ENCODE data around the gene MYZAP. TPM values are rescaled to one million over a fixed set of nuclear protein-coding genes. Genes with fewer than 3 reads are reported as not detected.

Gene MYZAP
- polyA plus RNA-seq, 1 donor (not counting 4 experiments of a cell fraction or from before 2014, with no cell fraction given) = 1.8 TPM

GRCh38 chr15:57625703-57626448 lies 34.2 kb downstream of the MYZAP start:
- TF ChIP-seq CTCF (optimal IDR thresholded peaks at IDR 0.05 in 1 of 3, IDR thresholded peaks at IDR 0.05 in 1 of 3, conservative IDR thresholded peaks at IDR 0.05 in 1 of 3; ENCODE audit: extremely low read depth in 1 of 3, insufficient read depth in 2 of 3, low read length in 3 of 3) (no peak), EZH2 (IDR thresholded peaks at IDR 0.05; ENCODE audit: low read length) (no peak)
- H3K36me3 ChIP-seq (ENCODE audit: control insufficient read depth in 2 of 2, extremely low read depth in 1 of 2, insufficient read depth in 2 of 2, low read length in 2 of 2) = no peaks in the 10 kb centered on the region
- no peak overlapping the region for H3K4me3 ChIP-seq (ENCODE audit: control insufficient read depth in 2 of 3, extremely low read depth in 1 of 3, insufficient read depth in 2 of 3, low read depth in 1 of 3, low read length in 3 of 3)
- no peak overlapping the region for H3K27ac ChIP-seq (ENCODE audit: control insufficient read depth, insufficient read depth, low read length)
- H3K9ac ChIP-seq (ENCODE audit: control insufficient read depth, extremely low read depth, insufficient read depth, low read length) = no peak overlapping the region
- DNase-seq (ENCODE audit: low read depth, low spot score) (no peak), FAIRE-seq (no peak)
- H3K9me3 ChIP-seq (ENCODE audit: control insufficient read depth, low read depth, low read length) = no peaks in the 10 kb centered on the region
- no peaks in the 10 kb centered on the region for H3K27me3 ChIP-seq (ENCODE audit: control insufficient read depth, extremely low read depth, insufficient read depth, low read length)
- dilution Hi-C loops (cut with MboI; ENCODE audit: extremely low pct_ligation_motif_present, low sequenced_read_pairs) = no loop called here
- H2AFZ ChIP-seq (ENCODE audit: control insufficient read depth, low read length) = no peak overlapping the region
- no peak overlapping the region for H3K4me2 ChIP-seq (ENCODE audit: control insufficient read depth, extremely low read depth, insufficient read depth, low read depth, low read length)
- H3K4me1 ChIP-seq (ENCODE audit: control insufficient read depth, extremely low read depth, insufficient read depth, low read length) = no peaks in the 10 kb centered on the region
- no peaks in the 10 kb centered on the region for H4K20me1 ChIP-seq (ENCODE audit: control insufficient read depth, extremely low read depth, insufficient read depth, low read length)
- H3K79me2 ChIP-seq (ENCODE audit: control insufficient read depth, insufficient read depth, low read length) = no peaks in the 10 kb centered on the region
- no peaks in the 10 kb centered on the region for H3K9me1 ChIP-seq (ENCODE audit: control insufficient read depth, extremely low read depth, insufficient read depth, low read length)

- dilution Hi-C loops (cut with MboI; ENCODE audit: extremely low pct_ligation_motif_present, low sequenced_read_pairs) = no loop called here
- Histone ChIP-seq H3K9me3 (ENCODE audit: control insufficient read depth, low read depth, low read length) (no peaks in the 10 kb centered on the region), H4K20me1 (ENCODE audit: control insufficient read depth, extremely low read depth, insufficient read depth, low read length) (no peaks in the 10 kb centered on the region), H3K9ac (ENCODE audit: control insufficient read depth, extremely low read depth, insufficient read depth, low read length) (no peak overlapping the region), H3K9me1 (ENCODE audit: control insufficient read depth, extremely low read depth, insufficient read depth, low read length) (no peaks in the 10 kb centered on the region), H3K36me3 (ENCODE audit: control insufficient read depth in 2 of 2, extremely low read depth in 1 of 2, insufficient read depth in 2 of 2, low read length in 2 of 2) (no peaks in the 10 kb centered on the region), H3K4me3 (ENCODE audit: control insufficient read depth in 2 of 3, extremely low read depth in 1 of 3, insufficient read depth in 2 of 3, low read depth in 1 of 3, low read length in 3 of 3) (no peak overlapping the region), H3K4me1 (ENCODE audit: control insufficient read depth, extremely low read depth, insufficient read depth, low read length) (no peaks in the 10 kb centered on the region), H2AFZ (ENCODE audit: control insufficient read depth, low read length) (no peak overlapping the region), H3K79me2 (ENCODE audit: control insufficient read depth, insufficient read depth, low read length) (no peaks in the 10 kb centered on the region), H3K27ac (ENCODE audit: control insufficient read depth, insufficient read depth, low read length) (no peak overlapping the region), H3K27me3 (ENCODE audit: control insufficient read depth, extremely low read depth, insufficient read depth, low read length) (no peaks in the 10 kb centered on the region), H3K4me2 (ENCODE audit: control insufficient read depth, extremely low read depth, insufficient read depth, low read depth, low read length) (no peak overlapping the region)
- DNase-seq (ENCODE audit: low read depth, low spot score) (no peak), FAIRE-seq (no peak)
- no peak for TF ChIP-seq CTCF (optimal IDR thresholded peaks at IDR 0.05 in 1 of 3, IDR thresholded peaks at IDR 0.05 in 1 of 3, conservative IDR thresholded peaks at IDR 0.05 in 1 of 3; ENCODE audit: extremely low read depth in 1 of 3, insufficient read depth in 2 of 3, low read length in 3 of 3)
These were observed 35.2 kb downstream of the MYZAP start for GRCh38 chr15:57626713-57627440.
